Skeletal muscle cell (primary cell): ENCODE data around the gene DTD1.
A peak's percentile ranks its signal among the peaks of the same experiment; 100 is the strongest.

ENCODE experiments used
- DNase-seq: peaks from one replicate; pipeline ENCODE4 v3.0.0-alpha.2; 2010; ENCODE audit warnings: low read depth
- H3K4me3 ChIP-seq: 2 replicates; pipeline ENCODE4 v1.5.1; 2011; ENCODE audit warnings: low read depth, mild to moderate bottlenecking, control low read depth, low read length, moderate library complexity

DTD1 gene

GRCh38 chr20:18653736-18654447, 66.0 kb downstream of the DTD1 start:
- no peak for DNase-seq
- H3K4me3 ChIP-seq, result no peak overlapping the region

- H3K4me3 ChIP-seq, result no peak overlapping the region
- no peak for DNase-seq
Observed at GRCh38 chr20:18654448-18654773, 66.6 kb downstream of the DTD1 start.

GRCh38 chr20:18657575-18657974, 69.7 kb downstream of the DTD1 start:
- no peak overlapping the region for H3K4me3 ChIP-seq
- peak; percentile 88 for DNase-seq

GRCh38 chr20:18662279-18663040, 74.6 kb downstream of the DTD1 start:
- no peak overlapping the region for H3K4me3 ChIP-seq
- no peak for DNase-seq

GRCh38 chr20:18663932-18664331, 76.1 kb downstream of the DTD1 start:
- DNase-seq, result peak; percentile 43
- H3K4me3 ChIP-seq, result no peak overlapping the region

GRCh38 chr20:18665135-18665534, 77.3 kb downstream of the DTD1 start:
- no peak for DNase-seq
- no peak overlapping the region for H3K4me3 ChIP-seq

- no peak for DNase-seq
- H3K4me3 ChIP-seq, result no peak overlapping the region
Observed at GRCh38 chr20:18666803-18667415, 79.1 kb downstream of the DTD1 start.

GRCh38 chr20:18669241-18670019, 81.6 kb downstream of the DTD1 start:
- DNase-seq, result no peak
- no peak overlapping the region for H3K4me3 ChIP-seq

- no peak for DNase-seq
- no peak overlapping the region for H3K4me3 ChIP-seq
Observed at GRCh38 chr20:18671203-18671710, 83.4 kb downstream of the DTD1 start.

GRCh38 chr20:18672834-18673233, 85.0 kb downstream of the DTD1 start:
- no peak overlapping the region for H3K4me3 ChIP-seq
- DNase-seq, result no peak

GRCh38 chr20:18676396-18676795, 88.5 kb downstream of the DTD1 start:
- DNase-seq, result no peak
- H3K4me3 ChIP-seq, result no peak overlapping the region

GRCh38 chr20:18677126-18677525, 89.3 kb downstream of the DTD1 start:
- H3K4me3 ChIP-seq, result no peak overlapping the region
- DNase-seq, result no peak

- no peak overlapping the region for H3K4me3 ChIP-seq
- no peak for DNase-seq
Observed at GRCh38 chr20:18678549-18679419, 90.9 kb downstream of the DTD1 start.

- no peak overlapping the region for H3K4me3 ChIP-seq
- DNase-seq, result no peak
Observed at GRCh38 chr20:18683839-18684238, 96.0 kb downstream of the DTD1 start.

- no peak overlapping the region for H3K4me3 ChIP-seq
- no peak for DNase-seq
Observed at GRCh38 chr20:18684775-18685174, 96.9 kb downstream of the DTD1 start.

GRCh38 chr20:18685406-18685805, 97.6 kb downstream of the DTD1 start:
- no peak overlapping the region for H3K4me3 ChIP-seq
- no peak for DNase-seq

GRCh38 chr20:18686696-18687095, 98.8 kb downstream of the DTD1 start:
- no peak overlapping the region for H3K4me3 ChIP-seq
- DNase-seq, result no peak

GRCh38 chr20:18688676-18689075, 100.8 kb downstream of the DTD1 start:
- no peak for DNase-seq

GRCh38 chr20:18689557-18689956, 101.7 kb downstream of the DTD1 start:
- DNase-seq, result no peak
- H3K4me3 ChIP-seq, result no peak overlapping the region

More at GRCh38 chr20:18688676-18689075, 100.8 kb downstream of the DTD1 start:
- H3K4me3 ChIP-seq, result no peak overlapping the region
